LoVo (cell line): ENCODE measurements around the gene MAB21L3.
A peak's percentile ranks its signal among the peaks of the same experiment; 100 is the strongest.
"Not testable (repeated sequence)": the region's sequence is repeated elsewhere in the genome, so short reads cannot be mapped to it uniquely, and the experiment has no call there.

Experiments
- DNase-seq: peaks from one replicate; pipeline ENCODE4 v3.0.0-alpha.2; 2016; ENCODE audit warnings: low spot score

MAB21L3 gene

GRCh38 chr1:116138277-116138792 lies 27.1 kb downstream of the MAB21L3 start:
- DNase-seq = no peak

DNA sequence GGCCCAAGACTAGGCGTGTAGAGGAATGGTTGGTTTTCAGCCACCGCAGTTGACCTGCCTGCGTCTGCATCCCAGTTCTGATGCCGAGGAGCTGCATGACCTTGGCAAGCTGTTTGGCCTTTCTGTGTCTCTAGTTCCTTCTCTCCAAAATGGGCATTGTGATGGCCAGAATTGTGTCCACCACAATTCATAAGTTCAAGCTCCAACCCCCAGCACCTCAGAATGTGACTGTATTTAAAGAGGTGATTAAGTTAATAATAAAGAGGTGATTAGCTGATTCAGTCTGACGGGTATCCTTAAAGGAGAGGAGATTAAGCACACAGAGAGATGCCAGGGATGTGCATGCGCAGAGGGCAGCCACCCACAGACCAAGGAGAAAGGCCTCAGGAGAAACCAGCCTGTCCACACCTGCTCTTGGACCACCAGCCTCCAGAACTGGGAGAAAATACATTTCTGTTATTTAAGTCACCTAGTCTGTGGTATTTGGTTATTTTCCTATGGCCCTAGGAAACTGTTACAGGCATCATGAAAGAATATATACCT lies 28.5 kb downstream of the MAB21L3 start:
- DNase-seq = no peak

DNA sequence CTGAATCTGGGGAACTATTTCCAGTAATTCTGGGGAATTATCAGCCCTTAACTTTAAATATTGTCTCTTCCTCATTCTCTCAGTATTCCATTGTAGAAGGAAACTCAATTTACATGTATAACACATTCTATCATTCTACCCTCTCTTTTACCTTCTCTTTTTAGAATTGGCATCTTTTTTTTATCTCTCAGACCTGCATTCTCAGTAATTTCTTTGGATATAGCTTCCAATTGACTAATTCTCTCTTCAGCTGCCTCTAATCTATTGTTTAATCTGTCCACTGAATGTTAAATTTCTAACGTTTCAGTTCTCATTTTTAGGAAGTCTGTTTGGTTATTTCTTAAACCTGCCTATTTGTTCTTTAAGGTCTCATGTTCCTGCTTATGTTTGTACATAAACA lies 33.0 kb downstream of the MAB21L3 start:
- no peak for DNase-seq

- not testable (repeated sequence) for DNase-seq
Observed at GRCh38 chr1:116146447-116147113, 35.4 kb downstream of the MAB21L3 start.

DNA sequence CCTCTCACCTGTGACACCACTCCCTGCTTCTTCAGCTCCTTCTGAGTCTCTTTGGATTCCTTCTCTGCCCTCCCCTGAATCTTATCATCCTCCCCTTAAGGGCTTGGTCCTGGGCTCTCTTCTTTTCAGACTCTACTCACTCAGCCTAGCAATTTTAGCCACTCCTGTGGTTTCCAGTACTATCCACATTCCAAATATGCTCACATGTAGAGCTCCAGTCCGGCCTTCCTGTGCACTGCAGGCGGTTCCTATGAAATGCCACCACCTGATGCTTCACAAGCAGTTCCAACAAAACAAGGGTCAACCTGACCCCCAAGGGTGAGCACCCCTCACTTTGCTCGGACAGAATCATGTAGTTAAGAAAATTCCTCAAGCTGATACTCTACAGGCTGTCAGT lies 35.9 kb downstream of the MAB21L3 start:
- no peak for DNase-seq

GRCh38 chr1:116147972-116148371 lies 36.8 kb downstream of the MAB21L3 start:
- no peak for DNase-seq

- DNase-seq = no peak
Observed at GRCh38 chr1:116148967-116149366, 37.8 kb downstream of the MAB21L3 start.

DNA sequence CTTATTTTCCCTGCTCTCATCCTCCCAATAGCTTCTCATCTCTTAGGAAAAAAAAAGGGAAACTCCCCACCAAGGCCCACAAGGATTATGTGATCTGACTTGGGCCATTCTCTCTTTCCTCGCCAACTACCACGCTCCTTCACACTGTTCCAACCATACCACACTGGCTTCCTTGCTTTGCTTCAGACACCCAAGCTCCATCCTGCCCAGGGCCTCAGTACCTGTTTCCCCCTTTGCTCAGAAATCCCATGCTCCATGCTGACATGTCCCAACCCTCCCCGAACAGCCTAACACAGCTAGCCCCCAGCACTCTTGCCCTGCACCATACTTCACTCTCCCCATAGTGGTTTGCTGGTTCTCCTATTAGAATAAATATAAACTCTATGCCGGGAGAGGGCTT lies 39.2 kb downstream of the MAB21L3 start:
- DNase-seq = no peak

- peak; percentile 82 for DNase-seq
Observed at GRCh38 chr1:116151739-116152576, 40.8 kb downstream of the MAB21L3 start.

DNA sequence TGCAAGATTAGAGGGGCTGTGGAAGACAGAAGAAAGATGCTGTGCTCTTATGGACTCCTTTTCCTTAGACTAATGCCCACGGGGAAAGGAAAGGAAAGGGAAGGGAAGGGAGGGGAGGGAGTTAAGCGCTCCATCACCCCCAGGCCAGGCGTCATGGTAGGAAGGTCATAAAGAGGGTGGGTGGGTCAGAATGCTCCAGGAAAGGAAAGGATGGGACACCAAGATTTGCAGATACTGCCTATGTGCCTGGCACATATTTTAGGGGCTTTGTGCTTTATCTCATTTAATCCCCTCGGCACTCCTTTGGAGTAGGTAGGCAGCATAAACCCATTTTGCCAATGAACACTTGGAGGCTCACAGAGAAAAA lies 41.4 kb downstream of the MAB21L3 start:
- DNase-seq = no peak

- peak; percentile 22 for DNase-seq
Observed at GRCh38 chr1:116152950-116153691, 41.9 kb downstream of the MAB21L3 start.

GRCh38 chr1:116153692-116154031 lies 42.5 kb downstream of the MAB21L3 start:
- DNase-seq = no peak

DNA sequence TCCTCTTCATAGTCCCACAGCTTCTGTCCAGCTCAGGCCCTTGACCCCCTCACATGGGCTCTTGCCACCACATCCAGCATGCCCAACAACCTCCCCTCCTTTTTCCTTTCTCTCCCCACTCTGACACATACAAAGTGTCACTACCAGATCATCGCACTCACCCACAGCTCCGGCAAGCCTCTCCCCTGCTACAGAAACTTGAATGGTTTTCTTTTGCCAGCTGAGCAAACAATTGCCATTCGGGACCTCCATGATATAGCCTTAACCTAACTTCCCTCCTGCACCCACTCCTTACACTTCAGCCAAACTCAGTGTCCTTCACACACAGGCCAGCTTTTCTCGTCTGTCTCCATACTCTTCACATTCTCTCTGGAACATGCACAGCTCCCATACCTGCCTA lies 43.3 kb downstream of the MAB21L3 start:
- no peak for DNase-seq

DNA sequence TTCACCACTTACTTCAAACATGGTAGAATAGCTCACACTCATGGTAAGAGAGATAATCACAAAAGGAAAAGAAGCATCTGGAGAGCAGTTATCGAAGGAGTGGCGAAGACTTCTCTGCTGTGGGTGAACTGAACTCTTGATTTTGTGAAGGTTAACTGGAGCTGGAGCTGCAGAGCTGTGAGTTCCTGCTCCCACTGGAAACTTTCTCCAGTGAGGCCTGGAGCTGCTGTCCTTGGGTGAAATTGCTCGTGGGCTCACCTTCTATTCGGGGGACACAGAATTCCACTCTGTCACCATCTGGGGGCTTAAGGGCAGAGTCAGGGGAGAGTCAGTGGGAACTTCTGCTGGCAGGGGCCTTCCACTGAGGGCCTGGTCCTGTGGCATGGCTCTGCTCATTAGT lies 45.9 kb downstream of the MAB21L3 start:
- DNase-seq = no peak

- DNase-seq = no peak
Observed at GRCh38 chr1:116159177-116159576, 48.0 kb downstream of the MAB21L3 start.

- DNase-seq = no peak
Observed at GRCh38 chr1:116159611-116160010, 48.4 kb downstream of the MAB21L3 start.

GRCh38 chr1:116161390-116161789 lies 50.2 kb downstream of the MAB21L3 start:
- DNase-seq = no peak

DNA sequence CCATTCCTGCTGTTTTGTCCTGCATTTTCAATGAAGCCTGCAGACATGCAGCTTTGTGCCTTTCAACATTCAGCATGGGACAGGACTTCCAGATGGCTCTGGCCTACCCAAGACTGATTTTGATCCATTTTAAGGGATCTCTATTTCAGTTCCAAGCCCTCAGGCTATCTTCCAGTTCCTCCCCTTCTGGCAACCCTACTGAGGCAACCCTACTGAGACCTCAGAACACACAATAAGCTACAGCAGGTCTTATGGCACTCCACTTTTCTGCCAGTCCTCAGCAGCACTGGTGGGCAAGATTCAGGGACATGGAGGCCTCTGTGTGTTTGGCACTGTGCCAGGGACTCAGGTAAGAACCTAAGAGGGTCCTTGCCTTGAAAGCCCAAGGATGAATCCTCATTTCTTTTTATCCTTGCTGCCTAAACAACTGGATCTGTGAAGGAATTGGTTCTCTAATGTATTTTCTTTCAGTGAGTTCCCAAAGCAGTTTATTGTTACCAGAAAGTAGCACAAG lies 50.7 kb downstream of the MAB21L3 start:
- DNase-seq = no peak

DNA sequence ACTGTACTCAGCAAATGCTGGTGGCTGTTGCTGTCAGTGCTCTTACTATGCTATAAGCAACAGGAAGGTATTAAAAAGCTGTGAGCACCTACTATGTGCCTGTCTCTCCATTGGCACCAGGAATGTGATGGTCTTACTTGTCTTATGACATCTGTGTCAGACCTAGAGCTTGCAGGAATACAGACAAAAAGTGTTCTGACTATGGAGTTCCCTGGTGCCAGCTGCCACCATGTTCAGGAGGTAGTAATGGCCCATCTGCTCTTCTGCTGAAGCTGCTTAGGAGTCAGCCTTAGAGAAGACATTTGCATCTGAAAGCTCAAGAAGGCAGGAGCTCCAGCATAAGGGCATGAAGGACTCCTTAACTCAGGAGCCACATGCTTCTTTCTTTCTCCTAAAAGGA lies 52.3 kb downstream of the MAB21L3 start:
- no peak for DNase-seq

DNA sequence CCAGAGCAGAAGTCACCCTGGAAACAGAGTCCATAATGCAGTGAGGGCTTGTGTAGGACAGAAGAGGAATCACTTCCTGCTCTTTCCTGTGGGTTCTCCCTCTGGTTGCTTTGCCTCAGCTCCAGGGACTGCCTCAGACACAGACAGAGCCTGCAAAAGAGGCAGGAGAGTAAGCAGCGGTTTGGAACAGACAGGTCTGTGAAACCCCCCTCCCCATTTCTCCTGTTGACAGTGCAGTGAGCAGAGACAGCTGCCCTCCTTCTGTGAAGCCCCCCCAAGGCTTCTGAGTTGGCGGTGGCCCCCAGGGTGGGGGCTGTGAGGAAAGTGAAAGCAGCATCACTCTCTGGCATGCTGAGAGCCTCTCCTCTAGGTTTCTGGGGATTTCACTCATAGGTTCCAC lies 53.0 kb downstream of the MAB21L3 start:
- DNase-seq = no peak

DNA sequence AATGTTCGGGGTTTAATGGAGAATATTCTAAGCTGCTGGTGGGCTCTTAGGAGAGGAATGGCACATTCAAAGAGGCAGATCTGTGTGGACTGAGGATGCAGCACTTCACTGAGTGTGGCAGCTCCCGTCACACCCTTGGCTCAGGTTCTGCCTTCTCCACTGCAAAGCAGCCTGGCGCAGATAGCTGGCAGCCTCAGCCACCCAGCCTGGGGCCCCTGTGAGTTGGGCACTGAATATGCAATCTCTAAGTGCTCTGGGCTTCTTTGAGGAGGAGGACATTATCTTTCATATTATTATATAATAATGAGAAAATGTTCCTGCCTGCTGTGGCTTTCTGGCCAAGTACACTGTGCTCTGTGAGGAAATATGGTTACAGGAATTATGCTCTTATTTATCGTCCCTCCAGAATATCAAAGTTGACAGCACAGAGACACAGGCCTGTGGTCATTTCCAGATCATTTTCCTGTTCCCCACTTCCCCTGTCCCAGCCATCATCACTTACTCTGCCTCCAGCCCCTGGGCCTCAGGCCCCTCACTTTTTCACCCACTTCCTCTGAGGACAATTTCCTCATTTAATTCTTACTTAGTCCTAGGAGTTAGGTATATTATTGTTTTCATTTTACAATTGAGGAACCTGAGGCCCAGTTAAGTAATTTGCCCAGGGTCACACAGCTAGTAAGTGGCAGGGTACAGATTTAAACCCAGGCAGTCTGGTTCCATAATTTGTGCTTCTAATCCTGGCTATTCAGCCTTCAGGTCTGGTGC lies 53.6 kb downstream of the MAB21L3 start:
- DNase-seq = no peak

DNA sequence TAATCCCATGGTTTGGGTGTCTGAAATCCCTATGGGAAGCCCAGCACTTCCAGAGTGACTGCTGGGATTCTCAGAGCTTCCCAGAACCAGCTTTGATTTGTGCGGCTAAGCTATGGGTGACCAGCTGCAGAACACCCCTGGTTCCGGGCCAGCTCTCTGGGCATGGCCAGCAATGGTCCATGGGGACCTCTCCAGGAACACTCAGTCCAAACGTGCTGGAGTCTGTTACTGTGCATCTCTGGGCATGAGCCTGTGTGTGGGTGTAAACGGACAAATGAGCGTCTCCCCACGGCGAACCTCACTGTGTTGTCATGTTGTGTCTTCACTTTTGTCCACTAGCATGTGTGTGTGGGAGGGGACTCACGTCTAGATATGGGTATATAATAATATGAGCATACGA lies 54.4 kb downstream of the MAB21L3 start:
- DNase-seq = no peak
